Thyroid gland (tissue), 4 donors: ENCODE measurements around the gene STK32B.

Experiments used
- POLR2A ChIP-seq, 2 donors: fragments of 450-650 bp; IDR thresholded peaks; one replicate each; pipeline ENCODE4 v1.6.1; 2017; ENCODE audit warnings: antibody characterized with exemption in 2 of 2, mild to moderate bottlenecking in 2 of 2, moderate library complexity in 1 of 2
- TF ChIP-seq, protein P1 (sequence below), 6 experiments: fragments of 200-600 bp in 3 of 6; fragments of 450-650 bp in 3 of 6; sonication (generic) in 3 of 6; IDR thresholded peaks; one replicate each; pipeline ENCODE4 v1.5.1; 2016 to 2019; ENCODE audit warnings: antibody characterized with exemption in 6 of 6, mild to moderate bottlenecking in 2 of 6, inconsistent platforms in 1 of 6, moderate library complexity in 1 of 6

DNA sequence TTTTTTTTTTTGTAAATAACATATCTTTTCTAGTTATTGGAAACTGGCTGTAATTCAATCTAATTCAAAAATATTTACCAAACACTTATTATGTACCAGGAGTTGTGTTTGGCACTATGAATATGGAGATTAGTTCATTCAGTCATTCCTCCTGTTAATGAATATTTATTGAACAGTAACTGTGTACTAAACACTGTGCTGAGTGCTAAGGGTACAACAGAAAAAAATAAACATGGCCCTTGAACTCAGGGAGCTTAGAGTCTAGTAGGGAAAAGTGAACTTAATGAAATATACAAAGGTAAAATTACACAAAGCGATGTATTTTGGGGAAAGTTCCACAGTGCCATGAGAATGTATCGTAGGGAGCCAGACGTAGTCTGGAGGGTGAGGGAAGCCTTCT lies 87.1 kb downstream of the STK32B start:
- no peak for TF ChIP-seq POLR2A (IDR thresholded peaks at IDR 0.05)
- TF ChIP-seq, protein P1, sequence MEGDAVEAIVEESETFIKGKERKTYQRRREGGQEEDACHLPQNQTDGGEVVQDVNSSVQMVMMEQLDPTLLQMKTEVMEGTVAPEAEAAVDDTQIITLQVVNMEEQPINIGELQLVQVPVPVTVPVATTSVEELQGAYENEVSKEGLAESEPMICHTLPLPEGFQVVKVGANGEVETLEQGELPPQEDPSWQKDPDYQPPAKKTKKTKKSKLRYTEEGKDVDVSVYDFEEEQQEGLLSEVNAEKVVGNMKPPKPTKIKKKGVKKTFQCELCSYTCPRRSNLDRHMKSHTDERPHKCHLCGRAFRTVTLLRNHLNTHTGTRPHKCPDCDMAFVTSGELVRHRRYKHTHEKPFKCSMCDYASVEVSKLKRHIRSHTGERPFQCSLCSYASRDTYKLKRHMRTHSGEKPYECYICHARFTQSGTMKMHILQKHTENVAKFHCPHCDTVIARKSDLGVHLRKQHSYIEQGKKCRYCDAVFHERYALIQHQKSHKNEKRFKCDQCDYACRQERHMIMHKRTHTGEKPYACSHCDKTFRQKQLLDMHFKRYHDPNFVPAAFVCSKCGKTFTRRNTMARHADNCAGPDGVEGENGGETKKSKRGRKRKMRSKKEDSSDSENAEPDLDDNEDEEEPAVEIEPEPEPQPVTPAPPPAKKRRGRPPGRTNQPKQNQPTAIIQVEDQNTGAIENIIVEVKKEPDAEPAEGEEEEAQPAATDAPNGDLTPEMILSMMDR (IDR thresholded peaks at IDR 0.05), result no peak
